HepG2 (cell line): ENCODE data around the gene L3MBTL3. TPM values are rescaled to one million over a fixed set of nuclear protein-coding genes. Genes with fewer than 3 reads are reported as not detected.

Experiments
- ATAC-seq: fragments of 200-7000 bp; cut with Tn5 transposase; 3 replicates; pipeline ENCODE4 v1.9.1; 2020; ENCODE audit warnings: mild to moderate bottlenecking, moderate library complexity
- BruUV-seq: library from RNA; stranded (reverse); fragments of 400-500 nt; replicated peaks from 2 replicates; lab custom pipeline; 2021; lab: Mats Ljungman, UMichigan
- CTCF ChIA-PET: fragments of 300-600 bp; formaldehyde crosslinking; extraction: SDS; loops from one replicate; lab custom pipeline; 2021; ENCODE audit warnings: low total read pairs, inconsistent platforms, low intra/inter-chr PET ratio; lab: Yijun Ruan, JAX
- POLR2A ChIA-PET: fragments of 350-600 bp; sonication (Branson Sonifier 250); formaldehyde crosslinking; loops from one replicate; lab custom pipeline; 2020; ENCODE audit warnings: antibody characterized with exemption, inconsistent platforms; lab: Yijun Ruan, JAX
- DNase-seq: peaks from one replicate; pipeline ENCODE4 v3.0.0-alpha.2; 2015; ENCODE audit warnings: low spot score
- FAIRE-seq: peaks from 3 replicates; lab custom pipeline; 2011; peaks lifted over from hg19 to GRCh38; lab: Jason Lieb, UNC
- H2AFZ ChIP-seq: one replicate; pipeline ENCODE4 v1.6.1; 2011; ENCODE audit warnings: low read length, inconsistent platforms
- H3K27ac ChIP-seq: fragments of 300-600 bp; 3 replicates; pipeline ENCODE4 v1.8.0; 2011; ENCODE audit warnings: mixed run types, mild to moderate bottlenecking, mixed read lengths, low read length, inconsistent platforms; ENCODE audit not compliant: insufficient read depth; ENCODE audit errors: extremely low read length
- H3K27me3 ChIP-seq, 2 experiments: fragments of 200-600 bp in 1 of 2; 2 replicates in 1 of 2; 3 replicates in 1 of 2; pipeline versions ENCODE4 v1.6.0 to v1.8.0; 2011; ENCODE audit warnings: low read length in 2 of 2, mild to moderate bottlenecking in 2 of 2, moderate library complexity in 2 of 2, inconsistent platforms in 1 of 2; ENCODE audit not compliant: insufficient read depth in 2 of 2, control insufficient read depth in 1 of 2
- H3K36me3 ChIP-seq, 2 experiments: fragments of 200-600 bp in 1 of 2; replicated peaks in 1 of 2; 2 replicates in 1 of 2; 3 replicates in 1 of 2; pipeline versions ENCODE4 v1.5.1 to v1.8.0; 2011; ENCODE audit warnings: low read length in 2 of 2, inconsistent platforms in 1 of 2; ENCODE audit not compliant: insufficient read depth in 2 of 2, control insufficient read depth in 1 of 2
- H3K4me1 ChIP-seq: 2 replicates; pipeline ENCODE4 v1.5.1; 2012; ENCODE audit warnings: low read length, inconsistent platforms; ENCODE audit not compliant: insufficient read depth
- H3K4me2 ChIP-seq: 2 replicates; pipeline ENCODE4 v1.6.0; 2011; ENCODE audit warnings: low read depth, low read length, inconsistent platforms
- H3K4me3 ChIP-seq, 3 experiments: fragments of 200-600 bp in 1 of 3; sonication (generic), shearing (Covaris generic) in 1 of 3; replicated peaks in 1 of 3; 2 replicates each; pipeline ENCODE4 v1.5.1; 2011 to 2016; ENCODE audit warnings: low read length in 3 of 3, inconsistent platforms in 2 of 3, low read depth in 2 of 3, mild to moderate bottlenecking in 2 of 3, control low read depth in 1 of 3, mixed read lengths in 1 of 3; ENCODE audit not compliant: insufficient read depth in 1 of 3
- H3K79me2 ChIP-seq: one replicate; pipeline ENCODE4 v1.6.1; 2011; ENCODE audit warnings: low read length, inconsistent platforms; ENCODE audit not compliant: insufficient read depth
- H3K9ac ChIP-seq: 2 replicates; pipeline ENCODE4 v1.6.0; 2011; ENCODE audit warnings: mild to moderate bottlenecking, low read depth, low read length, inconsistent platforms; ENCODE audit not compliant: insufficient read depth
- H3K9me3 ChIP-seq: 2 replicates; pipeline ENCODE4 v1.5.1; 2012; ENCODE audit warnings: mild to moderate bottlenecking, low read length
- H4K20me1 ChIP-seq: 2 replicates; pipeline ENCODE4 v1.6.0; 2011; ENCODE audit warnings: inconsistent platforms, mild to moderate bottlenecking, low read length, moderate library complexity; ENCODE audit not compliant: insufficient read depth
- FOXO1 ChIP-seq: sonication (generic); formaldehyde crosslinking; IDR thresholded peaks from 2 replicates; pipeline ENCODE4 v1.4.0; 2020; ENCODE audit warnings: missing genetic modification reagents
- HOXD1 ChIP-seq: sonication (generic); formaldehyde crosslinking; IDR thresholded peaks from 2 replicates; pipeline ENCODE4 v1.5.0; 2020; ENCODE audit warnings: missing genetic modification reagents
- PHF5A ChIP-seq: IDR thresholded peaks from one replicate; pipeline ENCODE4 v1.6.1; 2018; ENCODE audit warnings: low read depth, missing genetic modification reagents; ENCODE audit not compliant: unreplicated experiment
- SMARCE1 ChIP-seq: fragments of 450-650 bp; IDR thresholded peaks from 2 replicates; pipeline ENCODE4 v1.6.1; 2017; ENCODE audit warnings: borderline replicate concordance
- SOX6 ChIP-seq, 2 experiments: fragments of 450-650 bp in 1 of 2; sonication (generic) in 1 of 2; formaldehyde crosslinking in 1 of 2; IDR thresholded peaks; 2 replicates each; pipeline versions ENCODE4 v1.4.0 to v1.6.1; 2017 to 2020; ENCODE audit warnings: antibody characterized with exemption in 1 of 2, mild to moderate bottlenecking in 1 of 2, missing genetic modification reagents in 1 of 2
- ZFAT ChIP-seq: sonication (generic); formaldehyde crosslinking; conservative IDR thresholded peaks from 2 replicates; pipeline ENCODE4 v1.8.1; 2023; ENCODE audit warnings: missing genetic modification reagents, inconsistent platforms
- ZNF12 ChIP-seq: sonication (generic); formaldehyde crosslinking; IDR thresholded peaks from 2 replicates; pipeline ENCODE4 v1.5.0; 2020; ENCODE audit warnings: missing genetic modification reagents
- ZNF207 ChIP-seq: fragments of 450-650 bp; IDR thresholded peaks from 2 replicates; pipeline ENCODE4 v1.6.1; 2016; ENCODE audit warnings: antibody characterized with exemption, borderline replicate concordance
- ZNF296 ChIP-seq: sonication (generic); formaldehyde crosslinking; conservative IDR thresholded peaks from 2 replicates; pipeline ENCODE4 v1.5.0; 2020; ENCODE audit warnings: mild to moderate bottlenecking, missing genetic modification reagents
- ZNF326 ChIP-seq: sonication (generic); formaldehyde crosslinking; IDR thresholded peaks from 2 replicates; pipeline ENCODE4 v1.4.0; 2020; ENCODE audit warnings: missing genetic modification reagents, borderline replicate concordance
- ZNF343 ChIP-seq: sonication (generic); formaldehyde crosslinking; IDR thresholded peaks from 2 replicates; pipeline ENCODE4 v1.4.0; 2020; ENCODE audit warnings: mild to moderate bottlenecking, missing genetic modification reagents
- WGBS: methylation state at CpG from one replicate; pipeline ENCODE4 v1.1.6; 2017; ENCODE audit warnings: low lambda C conversion rate; 5-methylcytosine and 5-hydroxymethylcytosine counted together
- in situ Hi-C: cut with HindIII; loops from 2 replicates; pipeline ENCODE4 v1.10.0; 2017; ENCODE audit warnings: low pct_unique_long_range_greater_than_20kb; ENCODE audit not compliant: extremely low pct_ligation_motif_present
- intact Hi-C: fragments of 100-400 bp; cut with micrococcal nuclease; formaldehyde crosslinking; loops from one replicate; pipeline ENCODE4 v1.10.0; 2022; ENCODE audit not compliant: unreplicated experiment
- polyA plus RNA-seq, 8 experiments: library from polyadenylated mRNA; depleted of rRNA in 3 of 8; stranded (reverse) in 7 of 8; unstranded in 1 of 8; fragments of >200 nt; fragmentation: Illumina TruSeq in 4 of 8; extraction: Trizol in 4 of 8; gene quantifications; 2 replicates each; pipeline versions ENCODE4 v1.2.1 to v1.2.3, GENCODE V29; 2011 to 2016; ENCODE audit warnings: low read depth in 4 of 8, missing spikeins in 1 of 8, mixed read lengths in 1 of 8; ENCODE audit not compliant: insufficient read depth in 1 of 8
- total RNA-seq, 5 experiments: library from RNA; depleted of rRNA; stranded (reverse); fragments of >200 nt; fragmentation: Illumina TruSeq; extraction: Trizol; gene quantifications; 2 replicates each; pipeline ENCODE4 v1.2.3, GENCODE V29; 2016; ENCODE audit warnings: low read depth in 1 of 5
- TF ChIP-seq, protein P1 (sequence below): sonication (generic); formaldehyde crosslinking; IDR thresholded peaks from 2 replicates; pipeline ENCODE4 v1.4.0; 2020; ENCODE audit warnings: missing genetic modification reagents, borderline replicate concordance
- TF ChIP-seq, protein P2 (sequence below): sonication (generic); formaldehyde crosslinking; IDR thresholded peaks from 2 replicates; pipeline ENCODE4 v1.5.1; 2020; ENCODE audit warnings: mild to moderate bottlenecking, missing genetic modification reagents, moderate library complexity

L3MBTL3 gene
- total and polyA plus RNA-seq, 2 of the 13 experiments (the other 11 are each of a cell fraction or from before 2014, with no cell fraction given) = 1.5 to 2.5 TPM

DNA sequence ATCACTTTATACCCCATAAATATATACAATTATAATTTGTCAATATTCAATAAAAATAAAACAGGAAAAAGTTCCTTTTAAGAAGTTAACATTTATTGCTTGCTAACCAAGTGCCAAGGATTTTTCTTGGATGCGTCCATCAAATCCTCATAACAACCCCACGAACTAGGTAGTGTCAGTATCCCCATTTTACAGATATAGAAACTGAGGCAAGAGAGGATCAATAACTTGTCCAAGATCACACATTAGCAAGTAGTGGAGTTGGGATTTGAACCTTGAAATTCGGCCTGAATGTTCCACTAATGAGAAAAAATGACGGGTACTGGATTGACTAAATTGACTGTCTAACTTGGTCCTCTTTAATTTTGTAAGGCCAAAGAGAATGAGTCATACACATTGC lies 5.7 kb upstream of the L3MBTL3 start (continued):
- TF ChIP-seq, protein P1, sequence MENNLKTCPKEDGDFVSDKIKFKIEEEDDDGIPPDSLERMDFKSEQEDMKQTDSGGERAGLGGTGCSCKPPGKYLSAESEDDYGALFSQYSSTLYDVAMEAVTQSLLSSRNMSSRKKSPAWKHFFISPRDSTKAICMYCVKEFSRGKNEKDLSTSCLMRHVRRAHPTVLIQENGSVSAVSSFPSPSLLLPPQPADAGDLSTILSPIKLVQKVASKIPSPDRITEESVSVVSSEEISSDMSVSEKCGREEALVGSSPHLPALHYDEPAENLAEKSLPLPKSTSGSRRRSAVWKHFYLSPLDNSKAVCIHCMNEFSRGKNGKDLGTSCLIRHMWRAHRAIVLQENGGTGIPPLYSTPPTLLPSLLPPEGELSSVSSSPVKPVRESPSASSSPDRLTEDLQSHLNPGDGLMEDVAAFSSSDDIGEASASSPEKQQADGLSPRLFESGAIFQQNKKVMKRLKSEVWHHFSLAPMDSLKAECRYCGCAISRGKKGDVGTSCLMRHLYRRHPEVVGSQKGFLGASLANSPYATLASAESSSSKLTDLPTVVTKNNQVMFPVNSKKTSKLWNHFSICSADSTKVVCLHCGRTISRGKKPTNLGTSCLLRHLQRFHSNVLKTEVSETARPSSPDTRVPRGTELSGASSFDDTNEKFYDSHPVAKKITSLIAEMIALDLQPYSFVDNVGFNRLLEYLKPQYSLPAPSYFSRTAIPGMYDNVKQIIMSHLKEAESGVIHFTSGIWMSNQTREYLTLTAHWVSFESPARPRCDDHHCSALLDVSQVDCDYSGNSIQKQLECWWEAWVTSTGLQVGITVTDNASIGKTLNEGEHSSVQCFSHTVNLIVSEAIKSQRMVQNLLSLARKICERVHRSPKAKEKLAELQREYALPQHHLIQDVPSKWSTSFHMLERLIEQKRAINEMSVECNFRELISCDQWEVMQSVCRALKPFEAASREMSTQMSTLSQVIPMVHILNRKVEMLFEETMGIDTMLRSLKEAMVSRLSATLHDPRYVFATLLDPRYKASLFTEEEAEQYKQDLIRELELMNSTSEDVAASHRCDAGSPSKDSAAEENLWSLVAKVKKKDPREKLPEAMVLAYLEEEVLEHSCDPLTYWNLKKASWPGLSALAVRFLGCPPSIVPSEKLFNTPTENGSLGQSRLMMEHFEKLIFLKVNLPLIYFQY (CRISPR knock-in tag) = no peak
- TF ChIP-seq SOX6 (IDR thresholded peaks at IDR 0.05) (no peak), SOX6 (CRISPR knock-in tag; IDR thresholded peaks at IDR 0.05) (no peak), FOXO1 (CRISPR knock-in tag) (no peak), ZNF207 (no peak), ZFAT (CRISPR knock-in tag) (no peak), ZNF343 (no peak)

DNA sequence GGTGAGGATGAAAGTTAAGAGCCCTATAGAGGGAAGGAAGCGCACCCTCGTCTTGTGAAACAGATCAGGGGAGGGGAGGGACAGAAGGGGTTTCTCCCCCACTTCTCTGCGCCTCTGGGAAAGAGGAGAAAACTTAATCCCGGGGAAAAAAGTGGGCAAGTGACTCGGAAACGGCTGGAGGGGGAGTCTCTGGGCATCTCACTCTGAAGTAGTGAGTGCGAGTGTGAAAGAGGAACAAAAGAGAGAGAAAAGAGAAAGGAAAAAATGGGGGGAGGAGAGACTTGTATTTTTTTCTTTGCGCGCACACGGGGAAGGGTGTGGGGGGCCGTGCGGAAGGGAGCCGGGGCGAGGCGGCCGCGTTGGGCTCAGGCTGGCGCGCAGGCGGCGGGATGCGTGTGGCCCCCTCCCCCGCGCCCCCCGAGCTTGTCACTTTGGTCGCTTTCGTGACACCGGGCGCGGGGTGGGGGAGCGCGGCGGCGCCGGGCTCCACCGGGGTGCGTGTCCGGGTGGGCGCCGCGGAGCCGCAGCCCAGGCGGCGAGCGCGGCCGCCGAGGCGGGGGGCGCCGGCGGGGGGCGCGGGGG lies 454 bp downstream of the L3MBTL3 start:
- Histone ChIP-seq H3K9ac (no peak overlapping the region), H3K4me2 (peak overlapping the region; percentile 98), H3K79me2 (no peaks in the 10 kb centered on the region), H3K27ac (no peak overlapping the region), H3K36me3 (no peaks in the 10 kb centered on the region), H4K20me1 (no peaks in the 10 kb centered on the region), H3K4me3 (peak overlapping the region; percentile 72 to 73 (median 73)), H3K9me3 (no peaks in the 10 kb centered on the region), H2AFZ (peak overlapping the region; percentile 60), H3K4me1 (peaks cover 5% of the 10 kb centered on the region; the same call in 1 of the 2 replicates), H3K27me3 (peaks cover 0 to 38% of the 10 kb centered on the region in 2 experiments; a peak in 3 of 5 replicates)
- POLR2A ChIA-PET = no interaction called here
- DNase-seq (no peak), ATAC-seq (peak; percentile 17), FAIRE-seq (no peak)
- 2% methylated on average over 19 of the region's 54 CpGs for WGBS
- intact Hi-C loops (loop anchor here (5.0 kb wide), 1 partner anchor 77 kb away; no protein-coding TSS in a partner anchor), in situ Hi-C loops (no loop called here)
- BruUV-seq = no TSS peak
- CTCF ChIA-PET = no interaction called here
- TF ChIP-seq SOX6 (IDR thresholded peaks at IDR 0.05) = no peak
- TF ChIP-seq SOX6 (CRISPR knock-in tag; IDR thresholded peaks at IDR 0.05) = 0 out of 2 replicates have a peak, but pooled peaks have one; percentile 24
- TF ChIP-seq, protein P2, sequence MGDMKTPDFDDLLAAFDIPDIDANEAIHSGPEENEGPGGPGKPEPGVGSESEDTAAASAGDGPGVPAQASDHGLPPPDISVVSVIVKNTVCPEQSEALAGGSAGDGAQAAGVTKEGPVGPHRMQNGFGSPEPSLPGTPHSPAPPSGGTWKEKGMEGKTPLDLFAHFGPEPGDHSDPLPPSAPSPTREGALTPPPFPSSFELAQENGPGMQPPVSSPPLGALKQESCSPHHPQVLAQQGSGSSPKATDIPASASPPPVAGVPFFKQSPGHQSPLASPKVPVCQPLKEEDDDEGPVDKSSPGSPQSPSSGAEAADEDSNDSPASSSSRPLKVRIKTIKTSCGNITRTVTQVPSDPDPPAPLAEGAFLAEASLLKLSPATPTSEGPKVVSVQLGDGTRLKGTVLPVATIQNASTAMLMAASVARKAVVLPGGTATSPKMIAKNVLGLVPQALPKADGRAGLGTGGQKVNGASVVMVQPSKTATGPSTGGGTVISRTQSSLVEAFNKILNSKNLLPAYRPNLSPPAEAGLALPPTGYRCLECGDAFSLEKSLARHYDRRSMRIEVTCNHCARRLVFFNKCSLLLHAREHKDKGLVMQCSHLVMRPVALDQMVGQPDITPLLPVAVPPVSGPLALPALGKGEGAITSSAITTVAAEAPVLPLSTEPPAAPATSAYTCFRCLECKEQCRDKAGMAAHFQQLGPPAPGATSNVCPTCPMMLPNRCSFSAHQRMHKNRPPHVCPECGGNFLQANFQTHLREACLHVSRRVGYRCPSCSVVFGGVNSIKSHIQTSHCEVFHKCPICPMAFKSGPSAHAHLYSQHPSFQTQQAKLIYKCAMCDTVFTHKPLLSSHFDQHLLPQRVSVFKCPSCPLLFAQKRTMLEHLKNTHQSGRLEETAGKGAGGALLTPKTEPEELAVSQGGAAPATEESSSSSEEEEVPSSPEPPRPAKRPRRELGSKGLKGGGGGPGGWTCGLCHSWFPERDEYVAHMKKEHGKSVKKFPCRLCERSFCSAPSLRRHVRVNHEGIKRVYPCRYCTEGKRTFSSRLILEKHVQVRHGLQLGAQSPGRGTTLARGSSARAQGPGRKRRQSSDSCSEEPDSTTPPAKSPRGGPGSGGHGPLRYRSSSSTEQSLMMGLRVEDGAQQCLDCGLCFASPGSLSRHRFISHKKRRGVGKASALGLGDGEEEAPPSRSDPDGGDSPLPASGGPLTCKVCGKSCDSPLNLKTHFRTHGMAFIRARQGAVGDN (CRISPR knock-in tag) = peak; percentile 29; the same call in 1 of the 2 replicates
- no peak for TF ChIP-seq ZNF326
- no peak for TF ChIP-seq ZNF12
- no peak for TF ChIP-seq PHF5A (CRISPR knock-in tag)
- no peak for TF ChIP-seq ZNF296 (CRISPR knock-in tag)
- TF ChIP-seq SMARCE1 = no peak
- TF ChIP-seq HOXD1 = no peak
